SK-N-SH treated with all-trans-retinoic acid at 6 μM for 48 hours (cell line): Measurements from ENCODE around the gene SCFD1.

Source experiments
- ARNTL ChIP-seq: fragments of 450-650 bp; formaldehyde crosslinking; IDR thresholded peaks from 2 replicates; pipeline ENCODE4 v1.5.0; 2020; ENCODE audit warnings: low read depth, mild to moderate bottlenecking, moderate library complexity, borderline replicate concordance
- CREB5 ChIP-seq: fragments of 250-450 bp; sonication (Bioruptor Pico); IDR thresholded peaks from 2 replicates; pipeline ENCODE4 v1.5.1; 2020; ENCODE audit warnings: low read depth, mild to moderate bottlenecking, moderate library complexity
- ESRRG ChIP-seq: fragments of 250-450 bp; sonication (Bioruptor Pico); IDR thresholded peaks from 2 replicates; pipeline ENCODE4 v1.6.1; 2021; ENCODE audit warnings: mild to moderate bottlenecking
- GLIS3 ChIP-seq: fragments of 250-450 bp; sonication (Bioruptor Pico); IDR thresholded peaks from 2 replicates; pipeline ENCODE4 v1.5.0; 2020; ENCODE audit warnings: mild to moderate bottlenecking, moderate library complexity
- ISL1 ChIP-seq: fragments of 250-450 bp; sonication (Bioruptor Pico); IDR thresholded peaks from 2 replicates; pipeline ENCODE4 v2.1.2; 2022; ENCODE audit warnings: mild to moderate bottlenecking, moderate library complexity
- PATZ1 ChIP-seq: fragments of 250-450 bp; sonication (Bioruptor Pico); IDR thresholded peaks from 2 replicates; pipeline ENCODE4 v1.8.0; 2020; ENCODE audit warnings: mild to moderate bottlenecking, moderate library complexity, borderline replicate concordance
- RARB ChIP-seq: fragments of 250-450 bp; sonication (Bioruptor Pico); IDR thresholded peaks from 2 replicates; pipeline ENCODE4 v1.8.0; 2021; ENCODE audit warnings: mild to moderate bottlenecking, moderate library complexity
- TOX ChIP-seq: fragments of 250-450 bp; sonication (Bioruptor Pico); IDR thresholded peaks from 2 replicates; pipeline ENCODE4 v1.8.0; 2021; ENCODE audit warnings: mild to moderate bottlenecking, moderate library complexity, borderline replicate concordance
- ZC3H10 ChIP-seq: fragments of 250-450 bp; sonication (Bioruptor Pico); IDR thresholded peaks from 2 replicates; pipeline ENCODE4 v1.5.1; 2021; ENCODE audit warnings: mild to moderate bottlenecking, moderate library complexity
- ZFP3 ChIP-seq: fragments of 250-450 bp; sonication (Bioruptor Pico); IDR thresholded peaks from 2 replicates; pipeline ENCODE4 v1.5.0; 2020; ENCODE audit warnings: mild to moderate bottlenecking, moderate library complexity
- ZFP30 ChIP-seq: fragments of 450-650 bp; formaldehyde crosslinking; IDR thresholded peaks from 2 replicates; pipeline ENCODE4 v1.5.0; 2022; ENCODE audit warnings: mild to moderate bottlenecking, moderate library complexity
- ZNF70 ChIP-seq: fragments of 450-650 bp; formaldehyde crosslinking; IDR thresholded peaks from 2 replicates; pipeline ENCODE4 v1.5.0; 2020; ENCODE audit warnings: mild to moderate bottlenecking, moderate library complexity
- ZNF8 ChIP-seq: fragments of 450-650 bp; formaldehyde crosslinking; IDR thresholded peaks from 2 replicates; pipeline ENCODE4 v1.5.0; 2020; ENCODE audit warnings: mild to moderate bottlenecking, moderate library complexity

- TF ChIP-seq ESRRG (CRISPR knock-in tag) (no peak), CREB5 (CRISPR knock-in tag) (no peak), ZNF70 (no peak), ZFP30 (CRISPR knock-in tag) (no peak), RARB (no peak), ARNTL (CRISPR knock-in tag) (no peak), ZFP3 (CRISPR knock-in tag) (no peak), PATZ1 (no peak), ISL1 (no peak), ZNF8 (CRISPR knock-in tag) (no peak), ZC3H10 (CRISPR knock-in tag) (no peak), GLIS3 (no peak), TOX (CRISPR knock-in tag) (no peak)
These were observed 48.8 kb upstream of the SCFD1 start for GRCh38 chr14:30573226-30573814.
